CD4-positive, alpha-beta memory T cell (primary cell): ENCODE results near the gene TTC4. TPM values are rescaled to one million over a fixed set of nuclear protein-coding genes. Genes with fewer than 3 reads are reported as not detected.

ENCODE experiments used
- CTCF ChIA-PET: fragments of 350-600 bp; sonication (Branson Sonifier 250); formaldehyde crosslinking; loops from one replicate; lab custom pipeline; 2021; ENCODE audit warnings: inconsistent platforms; ENCODE audit not compliant: partially characterized antibody; lab: Charles Lee
- POLR2A ChIA-PET: fragments of 350-600 bp; sonication (Branson Sonifier 250); formaldehyde crosslinking; loops from one replicate; lab custom pipeline; 2021; ENCODE audit not compliant: partially characterized antibody; lab: Charles Lee
- DNase-seq, 5 donors: peaks; one replicate each; pipeline versions ENCODE4 v3.0.0 to v3.0.0-alpha.2; 2020 to 2022; ENCODE audit warnings: mixed read lengths in 1 of 5
- H3K27ac ChIP-seq: one replicate; pipeline ENCODE4 v1.7.0; 2013; ENCODE audit warnings: low read depth, low read length
- H3K27me3 ChIP-seq: 2 replicates; pipeline ENCODE4 v1.7.0; 2013; ENCODE audit warnings: mild to moderate bottlenecking, low read length, moderate library complexity; ENCODE audit not compliant: insufficient read depth
- H3K36me3 ChIP-seq: 2 replicates; pipeline ENCODE4 v1.7.0; 2013; ENCODE audit warnings: mild to moderate bottlenecking, low read length, moderate library complexity; ENCODE audit not compliant: insufficient read depth
- H3K4me1 ChIP-seq: 2 replicates; pipeline ENCODE4 v1.7.0; 2013; ENCODE audit warnings: mild to moderate bottlenecking, low read length, moderate library complexity; ENCODE audit not compliant: insufficient read depth
- H3K4me3 ChIP-seq, 2 donors: one replicate each; pipeline ENCODE4 v1.7.0; 2013; ENCODE audit warnings: low read length in 2 of 2, mild to moderate bottlenecking in 1 of 2
- H3K9me3 ChIP-seq, 2 donors: one replicate each; pipeline ENCODE4 v1.7.0; 2013; ENCODE audit warnings: low read length in 2 of 2, control low read depth in 1 of 2; ENCODE audit not compliant: control insufficient read depth in 1 of 2
- H3K27ac Mint-ChIP-seq, 7 donors: one replicate each; pipeline ENCODE4 v1.8.0; 2020 to 2021; ENCODE audit warnings: mixed read lengths in 7 of 7, mild to moderate bottlenecking in 6 of 7, inconsistent platforms in 3 of 7, moderate library complexity in 3 of 7
- H3K27me3 Mint-ChIP-seq, 2 donors: one replicate each; pipeline ENCODE4 v1.8.0; 2020 to 2021; ENCODE audit warnings: mixed read lengths in 2 of 2
- H3K36me3 Mint-ChIP-seq, 2 donors: one replicate each; pipeline ENCODE4 v1.8.0; 2020 to 2021; ENCODE audit warnings: mixed read lengths in 2 of 2, inconsistent platforms in 1 of 2, mild to moderate bottlenecking in 1 of 2
- H3K4me1 Mint-ChIP-seq, 4 donors: one replicate each; pipeline ENCODE4 v1.8.0; 2020 to 2021; ENCODE audit warnings: mixed read lengths in 4 of 4, mild to moderate bottlenecking in 1 of 4
- H3K4me3 Mint-ChIP-seq, 8 donors: one replicate each; pipeline ENCODE4 v1.8.0; 2020 to 2021; ENCODE audit warnings: mixed read lengths in 8 of 8, mild to moderate bottlenecking in 7 of 8, moderate library complexity in 6 of 8, inconsistent platforms in 3 of 8
- H3K9me3 Mint-ChIP-seq, 8 donors: one replicate each; pipeline ENCODE4 v1.8.0; 2020 to 2021; ENCODE audit warnings: mixed read lengths in 8 of 8, mild to moderate bottlenecking in 5 of 8, inconsistent platforms in 3 of 8, moderate library complexity in 1 of 8
- intact Hi-C: fragments of 100-400 bp; cut with micrococcal nuclease; formaldehyde crosslinking; loops from one replicate; pipeline ENCODE4 v1.15.1; 2023
- polyA plus RNA-seq, 2 donors: library from polyadenylated mRNA; unstranded; fragments of 300-500 nt; fragmentation: Illumina TruSeq; gene quantifications; one replicate each; pipeline ENCODE4 v1.2.3, GENCODE V29; 2021
- total RNA-seq, 2 experiments: library from RNA; stranded (reverse); gene quantifications; one replicate each; pipeline ENCODE4 v1.2.3, GENCODE V29; 2021

The TTC4 gene, protein sequence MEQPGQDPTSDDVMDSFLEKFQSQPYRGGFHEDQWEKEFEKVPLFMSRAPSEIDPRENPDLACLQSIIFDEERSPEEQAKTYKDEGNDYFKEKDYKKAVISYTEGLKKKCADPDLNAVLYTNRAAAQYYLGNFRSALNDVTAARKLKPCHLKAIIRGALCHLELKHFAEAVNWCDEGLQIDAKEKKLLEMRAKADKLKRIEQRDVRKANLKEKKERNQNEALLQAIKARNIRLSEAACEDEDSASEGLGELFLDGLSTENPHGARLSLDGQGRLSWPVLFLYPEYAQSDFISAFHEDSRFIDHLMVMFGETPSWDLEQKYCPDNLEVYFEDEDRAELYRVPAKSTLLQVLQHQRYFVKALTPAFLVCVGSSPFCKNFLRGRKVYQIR
- 10 to 100 TPM; 20.0 to 24.5 TPM for total RNA-seq
- 10 to 100 TPM; 21.5 to 24.4 TPM for polyA plus RNA-seq

DNA sequence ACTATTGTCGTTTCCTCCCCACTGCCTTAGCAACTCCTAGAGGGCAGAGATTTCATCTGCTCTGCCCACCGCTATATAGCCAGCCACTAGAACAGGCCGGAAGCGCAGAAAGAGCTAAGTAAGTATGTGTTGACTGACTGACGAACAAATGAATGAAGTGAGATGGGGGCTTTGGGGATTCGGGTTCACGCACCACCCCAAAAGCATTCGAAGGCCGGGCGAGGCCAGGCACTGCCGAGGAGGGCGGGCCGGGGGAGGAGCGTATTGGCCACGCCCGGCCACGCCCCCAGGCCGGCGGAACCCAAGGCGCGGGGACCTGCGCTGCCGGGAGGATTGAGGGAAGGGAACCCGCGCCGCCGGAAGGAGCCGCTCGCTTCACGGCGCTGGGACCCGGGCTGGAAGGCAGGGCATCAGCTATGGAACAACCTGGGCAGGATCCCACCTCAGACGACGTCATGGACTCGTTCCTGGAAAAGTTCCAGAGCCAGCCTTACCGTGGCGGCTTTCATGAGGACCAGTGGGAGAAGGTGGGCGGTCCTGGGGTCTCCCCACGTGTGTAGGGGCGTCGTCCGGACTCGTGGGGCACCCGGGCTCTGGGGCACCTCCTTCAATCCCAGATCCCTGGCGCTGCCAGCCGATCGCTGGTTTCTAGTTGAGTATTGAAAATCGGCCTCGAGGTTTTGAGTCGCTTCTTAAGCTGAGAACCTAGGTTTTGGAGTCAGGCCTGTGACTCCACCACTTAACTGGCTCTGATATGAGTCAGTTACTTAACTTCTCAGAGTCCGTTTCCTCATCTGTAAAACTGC is at the start of gene TTC4:
Gene TTC4, plus strand, starts transcription at position 369 of the 806 bp plus-strand sequence. Its CDS starts 48 bp downstream, at position 417.
- peak within 1 kb of the TSS; percentile 76 to 96 for H3K4me3 ChIP-seq
- Mint-ChIP-seq H3K27ac (peak within 1 kb of the TSS; percentile 47 to 98 (median 94)), H3K27me3 (no peaks in the 10 kb centered on the region), H3K36me3 (peaks cover 14 to 26% of the 10 kb centered on the region in 2 donors), H3K9me3 (peaks cover 0 to 1% (median 0%) of the 10 kb centered on the region in 8 donors), H3K4me3 (peak within 1 kb of the TSS; percentile 78 to 93 (median 91)), H3K4me1 (peaks cover 22 to 38% (median 31%) of the 10 kb centered on the region in 4 donors)
- peak; percentile 70 to 89 (median 85) for DNase-seq
- no peaks in the 10 kb centered on the region for H3K27me3 ChIP-seq
- peaks cover 17% of the 10 kb centered on the region for H3K4me1 ChIP-seq
- POLR2A ChIA-PET = interaction anchor here (0.6 to 2.6 kb wide), 10 partner anchors 9 to 1520 kb away, joined by 3 to 18 read pairs (median 4); partner anchors contain the start of genes IFT25, PARS2, TCEANC2 and TMEM59
- H3K27ac ChIP-seq = peak within 1 kb of the TSS; percentile 78
- H3K36me3 ChIP-seq = peaks cover 5% of the 10 kb centered on the region
- intact Hi-C loops = loop anchor here (1.0 to 5.0 kb wide), 4 partner anchors 49 to 877 kb away; partner anchors contain the start of genes NDC1, PARS2 and TTC22
- CTCF ChIA-PET = interaction anchor here (0.8 to 2.2 kb wide), 6 partner anchors 11 to 662 kb away, joined by 3 to 6 read pairs (median 3); partner anchors contain the start of genes TCEANC2 and TTC22
- H3K9me3 ChIP-seq = no peaks in the 10 kb centered on the region

DNA sequence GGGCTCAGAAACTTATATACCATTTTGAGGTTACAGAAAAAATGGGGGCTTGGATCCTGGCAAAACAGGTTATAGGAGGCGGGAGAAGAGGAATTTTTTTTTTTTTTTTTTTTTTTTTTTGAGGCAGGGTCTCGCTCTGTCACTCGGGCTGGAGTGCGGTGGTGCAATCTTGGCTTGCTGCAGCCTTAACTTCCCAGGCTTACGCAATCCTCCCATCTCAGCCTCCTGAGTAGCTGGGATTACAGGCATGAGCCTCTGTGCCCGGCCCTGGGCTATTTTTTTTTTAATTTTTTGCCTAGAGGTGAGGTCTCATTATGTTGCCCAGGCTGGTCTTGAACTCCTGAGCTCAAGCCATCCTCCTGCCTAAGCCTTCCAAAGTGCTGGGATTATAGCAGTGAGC is 49.3 kb upstream of the TTC4 start:
- intact Hi-C loops = no loop called here
- no peaks in the 10 kb centered on the region for H3K36me3 Mint-ChIP-seq
- Histone ChIP-seq H3K4me1 (no peaks in the 10 kb centered on the region), H3K4me3 (no peak overlapping the region), H3K9me3 (no peaks in the 10 kb centered on the region), H3K36me3 (no peaks in the 10 kb centered on the region), H3K27ac (no peak overlapping the region), H3K27me3 (no peaks in the 10 kb centered on the region)
- H3K9me3 Mint-ChIP-seq = peaks cover 0 to 3% (median 0%) of the 10 kb centered on the region in 8 donors
- H3K4me1 Mint-ChIP-seq = peaks cover 0 to 1% (median 0%) of the 10 kb centered on the region in 4 donors
- DNase-seq = no peak
- ChIA-PET CTCF (interaction anchor here (0.8 to 1.0 kb wide), 2 partner anchors 135 to 167 kb away, joined by 3 to 4 read pairs; no protein-coding TSS in a partner anchor), POLR2A (no interaction called here)
- H3K4me3 Mint-ChIP-seq = no peak overlapping the region
- H3K27ac Mint-ChIP-seq = no peak overlapping the region
- no peaks in the 10 kb centered on the region for H3K27me3 Mint-ChIP-seq

DNA sequence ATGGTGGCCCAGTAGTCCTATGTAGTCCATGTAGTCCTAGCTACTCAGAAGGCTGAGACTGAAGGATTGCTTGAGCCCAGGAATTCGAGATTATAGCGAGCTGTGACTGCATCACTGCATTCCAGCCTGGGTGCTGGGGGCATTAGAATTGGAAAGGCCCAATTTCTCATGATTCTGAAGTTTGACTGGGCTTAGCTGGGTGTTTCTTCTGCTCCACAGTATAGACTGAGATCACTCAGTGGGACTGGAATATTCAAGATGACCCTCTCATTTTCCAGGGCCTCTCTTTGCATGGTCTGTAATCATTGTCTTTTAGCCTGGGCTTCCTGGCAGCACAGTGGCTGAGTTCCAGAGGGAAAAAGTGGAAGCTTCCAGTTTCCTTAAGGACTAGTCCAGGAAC is 47.9 kb upstream of the TTC4 start:
- Mint-ChIP-seq H3K4me1 (peaks cover 1 to 6% (median 4%) of the 10 kb centered on the region in 4 donors), H3K9me3 (peaks cover 0 to 3% (median 0%) of the 10 kb centered on the region in 8 donors), H3K36me3 (no peaks in the 10 kb centered on the region), H3K27ac (no peak overlapping the region), H3K4me3 (no peak overlapping the region), H3K27me3 (peaks cover 0 to 6% of the 10 kb centered on the region in 2 donors)
- Histone ChIP-seq H3K4me1 (no peaks in the 10 kb centered on the region), H3K9me3 (no peaks in the 10 kb centered on the region), H3K36me3 (no peaks in the 10 kb centered on the region), H3K27me3 (no peaks in the 10 kb centered on the region), H3K4me3 (no peak overlapping the region), H3K27ac (no peak overlapping the region)
- ChIA-PET POLR2A (no interaction called here), CTCF (interaction anchor here (1.0 to 1.1 kb wide), 2 partner anchors 13 to 142 kb away, joined by 3 read pairs; no protein-coding TSS in a partner anchor)
- DNase-seq = no peak
- intact Hi-C loops = no loop called here

DNA sequence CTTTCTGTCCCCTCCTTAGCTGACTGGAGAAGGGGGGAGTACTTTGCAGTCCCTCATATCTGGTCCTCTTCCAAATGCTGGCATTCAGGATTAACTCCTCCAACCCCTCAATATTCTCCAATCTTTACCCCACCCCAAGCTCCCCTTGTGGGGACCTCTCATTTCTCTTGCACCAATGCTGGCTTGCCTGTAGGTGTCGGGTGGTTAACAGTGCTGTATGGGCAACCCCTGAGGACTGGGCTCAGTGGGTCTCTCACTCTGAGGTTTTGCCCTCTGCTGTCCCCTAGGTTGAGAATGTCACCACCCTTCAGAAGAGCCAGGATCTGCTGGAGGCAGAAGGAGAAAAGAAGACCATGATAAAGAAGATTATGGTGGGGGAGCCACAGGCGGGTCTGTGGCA is 47.1 kb upstream of the TTC4 start:
- H3K27ac ChIP-seq = no peak overlapping the region
- H3K4me1 ChIP-seq = no peaks in the 10 kb centered on the region
- no peaks in the 10 kb centered on the region for H3K36me3 ChIP-seq
- peaks cover 0 to 6% of the 10 kb centered on the region in 2 donors for H3K27me3 Mint-ChIP-seq
- CTCF ChIA-PET = interaction anchor here (1.5 to 1.6 kb wide), 2 partner anchors 132 to 142 kb away, joined by 5 read pairs; partner anchors contain the start of gene TTC22
- intact Hi-C loops = no loop called here
- no peak overlapping the region for H3K4me3 ChIP-seq
- H3K27me3 ChIP-seq = no peaks in the 10 kb centered on the region
- H3K4me1 Mint-ChIP-seq = peaks cover 1 to 6% (median 4%) of the 10 kb centered on the region in 4 donors
- H3K9me3 Mint-ChIP-seq = peaks cover 0 to 3% (median 0%) of the 10 kb centered on the region in 8 donors
- no peaks in the 10 kb centered on the region for H3K36me3 Mint-ChIP-seq
- H3K9me3 ChIP-seq = no peaks in the 10 kb centered on the region
- no peak overlapping the region for H3K4me3 Mint-ChIP-seq
- no peak for DNase-seq
- POLR2A ChIA-PET = no interaction called here
- H3K27ac Mint-ChIP-seq = no peak overlapping the region

- H3K9me3 ChIP-seq = no peaks in the 10 kb centered on the region
- POLR2A ChIA-PET = no interaction called here
- H3K36me3 ChIP-seq = no peaks in the 10 kb centered on the region
- peak overlapping the region in 2 of 7 donors; percentile 46 to 56 for H3K27ac Mint-ChIP-seq
- H3K4me3 ChIP-seq = no peak overlapping the region
- peaks cover 0 to 2% (median 0%) of the 10 kb centered on the region in 8 donors for H3K9me3 Mint-ChIP-seq
- peak; percentile 51 to 66 (median 58) for DNase-seq
- intact Hi-C loops = loop anchor here (1.0 kb wide), 3 partner anchors 138 to 602 kb away; no protein-coding TSS in a partner anchor
- CTCF ChIA-PET = interaction anchor here (0.6 to 4.0 kb wide), 6 partner anchors 9 to 177 kb away, joined by 3 to 21 read pairs (median 5); partner anchors contain the start of gene TTC22
- H3K27me3 Mint-ChIP-seq = peaks cover 0 to 6% of the 10 kb centered on the region in 2 donors
- H3K27ac ChIP-seq = no peak overlapping the region
- no peak overlapping the region for H3K4me3 Mint-ChIP-seq
- no peaks in the 10 kb centered on the region for H3K4me1 ChIP-seq
- no peaks in the 10 kb centered on the region for H3K36me3 Mint-ChIP-seq
- H3K4me1 Mint-ChIP-seq = peaks cover 1 to 6% (median 4%) of the 10 kb centered on the region in 4 donors
- H3K27me3 ChIP-seq = no peaks in the 10 kb centered on the region
Observed at GRCh38 chr1:54671985-54672608, 43.6 kb upstream of the TTC4 start.

GRCh38 chr1:54678776-54679643 is 36.7 kb upstream of the TTC4 start:
- H3K9me3 Mint-ChIP-seq = no peaks in the 10 kb centered on the region
- H3K4me3 Mint-ChIP-seq = no peak overlapping the region
- CTCF ChIA-PET = interaction anchor here (0.6 to 1.2 kb wide), 3 partner anchors 122 to 133 kb away, joined by 3 to 4 read pairs (median 4); partner anchors contain the start of gene TTC22

More at GRCh38 chr1:54678776-54679643, 36.7 kb upstream of the TTC4 start:
- Mint-ChIP-seq H3K4me1 (peaks cover 0 to 1% (median 0%) of the 10 kb centered on the region in 4 donors), H3K27me3 (no peaks in the 10 kb centered on the region), H3K36me3 (no peaks in the 10 kb centered on the region), H3K27ac (peak overlapping the region in 2 of 7 donors; percentile 4 to 44)
- intact Hi-C loops = no loop called here
- H3K4me3 ChIP-seq = no peak overlapping the region
- POLR2A ChIA-PET = no interaction called here
- peak in 1 of 5 donors; percentile 0 for DNase-seq
- no peaks in the 10 kb centered on the region for H3K9me3 ChIP-seq
- no peak overlapping the region for H3K27ac ChIP-seq
- H3K36me3 ChIP-seq = no peaks in the 10 kb centered on the region
- no peaks in the 10 kb centered on the region for H3K27me3 ChIP-seq
- H3K4me1 ChIP-seq = no peaks in the 10 kb centered on the region
